Measurements from ENCODE around the gene SLC25A5.

DNA sequence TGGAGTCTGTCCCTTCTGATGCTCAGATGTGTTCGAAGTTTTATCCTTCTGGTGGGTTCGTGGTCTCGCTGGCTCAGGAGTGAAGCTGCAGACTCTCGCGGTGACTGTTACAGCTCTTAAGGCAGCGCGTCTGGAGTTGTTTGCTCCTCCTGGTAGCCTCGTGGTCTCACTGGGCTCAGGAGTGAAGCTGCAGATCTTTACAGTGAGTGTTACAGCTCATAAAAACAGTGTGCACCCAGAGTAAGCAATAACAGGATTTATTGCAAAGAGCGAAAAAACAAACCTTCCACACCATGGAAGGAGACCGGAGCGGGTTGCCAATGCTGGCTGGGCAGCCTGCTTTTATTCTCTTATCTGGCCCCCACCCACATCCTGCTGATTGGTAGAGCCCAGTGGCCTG is 18.5 kb downstream of the SLC25A5 start:
- TF ChIP-seq, protein P1, sequence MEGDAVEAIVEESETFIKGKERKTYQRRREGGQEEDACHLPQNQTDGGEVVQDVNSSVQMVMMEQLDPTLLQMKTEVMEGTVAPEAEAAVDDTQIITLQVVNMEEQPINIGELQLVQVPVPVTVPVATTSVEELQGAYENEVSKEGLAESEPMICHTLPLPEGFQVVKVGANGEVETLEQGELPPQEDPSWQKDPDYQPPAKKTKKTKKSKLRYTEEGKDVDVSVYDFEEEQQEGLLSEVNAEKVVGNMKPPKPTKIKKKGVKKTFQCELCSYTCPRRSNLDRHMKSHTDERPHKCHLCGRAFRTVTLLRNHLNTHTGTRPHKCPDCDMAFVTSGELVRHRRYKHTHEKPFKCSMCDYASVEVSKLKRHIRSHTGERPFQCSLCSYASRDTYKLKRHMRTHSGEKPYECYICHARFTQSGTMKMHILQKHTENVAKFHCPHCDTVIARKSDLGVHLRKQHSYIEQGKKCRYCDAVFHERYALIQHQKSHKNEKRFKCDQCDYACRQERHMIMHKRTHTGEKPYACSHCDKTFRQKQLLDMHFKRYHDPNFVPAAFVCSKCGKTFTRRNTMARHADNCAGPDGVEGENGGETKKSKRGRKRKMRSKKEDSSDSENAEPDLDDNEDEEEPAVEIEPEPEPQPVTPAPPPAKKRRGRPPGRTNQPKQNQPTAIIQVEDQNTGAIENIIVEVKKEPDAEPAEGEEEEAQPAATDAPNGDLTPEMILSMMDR (IDR thresholded peaks at IDR 0.05) = no peak
- no peak for TF ChIP-seq POLR2A (IDR thresholded peaks at IDR 0.05)

All from body of pancreas (tissue), 4 donors.